K562 (cell line): ENCODE data around the gene CD47.

Experiments
- ATF1 ChIP-seq, 2 experiments: fragments of 450-650 bp in 1 of 2; IDR thresholded peaks; 2 replicates each; pipeline ENCODE4 v1.6.1; 2016; ENCODE audit warnings: missing compliant biosample characterization in 1 of 2, missing genetic modification characterization in 1 of 2
- BDP1 ChIP-seq: IDR thresholded peaks from 3 replicates; pipeline ENCODE4 v1.6.1; 2011; ENCODE audit not compliant: insufficient read length, insufficient read depth
- CHD2 ChIP-seq: IDR thresholded peaks from 2 replicates; pipeline ENCODE4 v1.6.1; 2011; ENCODE audit warnings: low read depth, low read length
- CREB1 ChIP-seq, 2 experiments: sonication (generic) in 1 of 2; formaldehyde crosslinking in 1 of 2; IDR thresholded peaks; 2 replicates each; pipeline versions ENCODE4 v1.6.1 to v1.8.0; 2012 to 2022; ENCODE audit warnings: inconsistent platforms in 1 of 2, mild to moderate bottlenecking in 1 of 2, missing genetic modification reagents in 1 of 2, moderate library complexity in 1 of 2
- JUN ChIP-seq, 2 experiments: sonication (generic) in 1 of 2; formaldehyde crosslinking in 1 of 2; IDR thresholded peaks; 2 replicates each; pipeline versions ENCODE4 v1.6.1 to v1.8.0; 2012 to 2022; ENCODE audit warnings: borderline replicate concordance in 2 of 2, mild to moderate bottlenecking in 2 of 2, improper control_type of control experiment in 1 of 2, low read depth in 1 of 2, low read length in 1 of 2, missing genetic modification reagents in 1 of 2
- PHB2 ChIP-seq: fragments of 450-650 bp; IDR thresholded peaks from 2 replicates; pipeline ENCODE4 v1.6.1; 2017; ENCODE audit warnings: low read depth
- POLR2A ChIP-seq: fragments of 450-650 bp; conservative IDR thresholded peaks from 2 replicates; pipeline ENCODE4 v1.6.1; 2016
- TF ChIP-seq, protein P1 (sequence below), 3 experiments: IDR thresholded peaks in 2 of 3; conservative IDR thresholded peaks in 1 of 3; 2 replicates each; pipeline ENCODE4 v1.5.1; 2011 to 2012; ENCODE audit warnings: low read length in 3 of 3, mild to moderate bottlenecking in 3 of 3, control low read depth in 2 of 3, improper control_type of control experiment in 1 of 3, inconsistent platforms in 1 of 3, low read depth in 1 of 3, mixed read lengths in 1 of 3, moderate library complexity in 1 of 3; ENCODE audit not compliant: insufficient read depth in 2 of 3
- TF ChIP-seq, protein P2 (sequence below): sonication (generic); formaldehyde crosslinking; IDR thresholded peaks from 2 replicates; pipeline ENCODE4 v1.8.1; 2022; ENCODE audit warnings: missing genetic modification reagents
- TF ChIP-seq, protein P3 (sequence below): fragments of 250-450 bp; sonication (Bioruptor Pico); IDR thresholded peaks from 2 replicates; pipeline ENCODE4 v1.8.0; 2022; ENCODE audit warnings: moderate library complexity, mild to moderate bottlenecking, inconsistent platforms
- TF ChIP-seq, protein P4 (sequence below): sonication (generic); formaldehyde crosslinking; IDR thresholded peaks from 2 replicates; pipeline ENCODE4 v1.8.0; 2022; ENCODE audit warnings: mild to moderate bottlenecking, missing genetic modification reagents

DNA sequence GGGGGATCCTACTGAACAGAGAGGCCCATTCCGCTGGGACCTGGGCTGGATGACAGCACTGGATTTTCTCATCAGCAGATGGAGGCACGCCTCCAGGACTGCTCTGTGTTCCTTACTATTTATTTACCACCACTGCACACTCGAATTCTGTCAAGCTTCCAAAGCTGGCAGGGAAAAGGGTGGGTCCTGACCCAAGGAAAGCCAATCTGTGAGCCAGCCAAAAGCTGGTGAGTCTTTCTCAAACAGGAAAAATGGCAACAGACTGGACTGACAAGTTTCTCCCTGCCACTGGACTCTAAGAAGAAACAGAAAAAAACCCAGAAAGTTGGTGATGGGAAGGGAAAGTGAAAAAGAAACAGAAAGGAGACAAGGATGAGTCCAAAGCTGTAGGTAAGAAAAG lies 37.8 kb downstream of the CD47 start:
- TF ChIP-seq BDP1: no peak
- TF ChIP-seq, protein P1, sequence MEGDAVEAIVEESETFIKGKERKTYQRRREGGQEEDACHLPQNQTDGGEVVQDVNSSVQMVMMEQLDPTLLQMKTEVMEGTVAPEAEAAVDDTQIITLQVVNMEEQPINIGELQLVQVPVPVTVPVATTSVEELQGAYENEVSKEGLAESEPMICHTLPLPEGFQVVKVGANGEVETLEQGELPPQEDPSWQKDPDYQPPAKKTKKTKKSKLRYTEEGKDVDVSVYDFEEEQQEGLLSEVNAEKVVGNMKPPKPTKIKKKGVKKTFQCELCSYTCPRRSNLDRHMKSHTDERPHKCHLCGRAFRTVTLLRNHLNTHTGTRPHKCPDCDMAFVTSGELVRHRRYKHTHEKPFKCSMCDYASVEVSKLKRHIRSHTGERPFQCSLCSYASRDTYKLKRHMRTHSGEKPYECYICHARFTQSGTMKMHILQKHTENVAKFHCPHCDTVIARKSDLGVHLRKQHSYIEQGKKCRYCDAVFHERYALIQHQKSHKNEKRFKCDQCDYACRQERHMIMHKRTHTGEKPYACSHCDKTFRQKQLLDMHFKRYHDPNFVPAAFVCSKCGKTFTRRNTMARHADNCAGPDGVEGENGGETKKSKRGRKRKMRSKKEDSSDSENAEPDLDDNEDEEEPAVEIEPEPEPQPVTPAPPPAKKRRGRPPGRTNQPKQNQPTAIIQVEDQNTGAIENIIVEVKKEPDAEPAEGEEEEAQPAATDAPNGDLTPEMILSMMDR (IDR thresholded peaks at IDR 0.05 in 2 of 3, conservative IDR thresholded peaks at IDR 0.05 in 1 of 3; ENCODE audit: insufficient read depth in 2 of 3, low read depth in 1 of 3, low read length in 3 of 3): no peak
- no peak for TF ChIP-seq CREB1 (IDR thresholded peaks at IDR 0.05)
- no peak for TF ChIP-seq CREB1 (CRISPR knock-in tag; IDR thresholded peaks at IDR 0.05)
- TF ChIP-seq, protein P2, sequence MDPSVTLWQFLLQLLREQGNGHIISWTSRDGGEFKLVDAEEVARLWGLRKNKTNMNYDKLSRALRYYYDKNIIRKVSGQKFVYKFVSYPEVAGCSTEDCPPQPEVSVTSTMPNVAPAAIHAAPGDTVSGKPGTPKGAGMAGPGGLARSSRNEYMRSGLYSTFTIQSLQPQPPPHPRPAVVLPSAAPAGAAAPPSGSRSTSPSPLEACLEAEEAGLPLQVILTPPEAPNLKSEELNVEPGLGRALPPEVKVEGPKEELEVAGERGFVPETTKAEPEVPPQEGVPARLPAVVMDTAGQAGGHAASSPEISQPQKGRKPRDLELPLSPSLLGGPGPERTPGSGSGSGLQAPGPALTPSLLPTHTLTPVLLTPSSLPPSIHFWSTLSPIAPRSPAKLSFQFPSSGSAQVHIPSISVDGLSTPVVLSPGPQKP (CRISPR knock-in tag): no peak
- TF ChIP-seq, protein P3, sequence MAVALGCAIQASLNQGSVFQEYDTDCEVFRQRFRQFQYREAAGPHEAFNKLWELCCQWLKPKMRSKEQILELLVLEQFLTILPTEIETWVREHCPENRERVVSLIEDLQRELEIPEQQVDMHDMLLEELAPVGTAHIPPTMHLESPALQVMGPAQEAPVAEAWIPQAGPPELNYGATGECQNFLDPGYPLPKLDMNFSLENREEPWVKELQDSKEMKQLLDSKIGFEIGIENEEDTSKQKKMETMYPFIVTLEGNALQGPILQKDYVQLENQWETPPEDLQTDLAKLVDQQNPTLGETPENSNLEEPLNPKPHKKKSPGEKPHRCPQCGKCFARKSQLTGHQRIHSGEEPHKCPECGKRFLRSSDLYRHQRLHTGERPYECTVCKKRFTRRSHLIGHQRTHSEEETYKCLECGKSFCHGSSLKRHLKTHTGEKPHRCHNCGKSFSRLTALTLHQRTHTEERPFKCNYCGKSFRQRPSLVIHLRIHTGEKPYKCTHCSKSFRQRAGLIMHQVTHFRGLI (CRISPR knock-in tag): no peak
- no peak for TF ChIP-seq PHB2
- TF ChIP-seq JUN (IDR thresholded peaks at IDR 0.05; ENCODE audit: borderline replicate concordance, low read depth, low read length): no peak
- TF ChIP-seq JUN (CRISPR knock-in tag; IDR thresholded peaks at IDR 0.05; ENCODE audit: borderline replicate concordance): no peak
- no peak for TF ChIP-seq CHD2
- TF ChIP-seq POLR2A: no peak
- TF ChIP-seq ATF1 (CRISPR knock-in tag; IDR thresholded peaks at IDR 0.05): no peak
- no peak for TF ChIP-seq ATF1 (tag; IDR thresholded peaks at IDR 0.05)
- TF ChIP-seq, protein P4, sequence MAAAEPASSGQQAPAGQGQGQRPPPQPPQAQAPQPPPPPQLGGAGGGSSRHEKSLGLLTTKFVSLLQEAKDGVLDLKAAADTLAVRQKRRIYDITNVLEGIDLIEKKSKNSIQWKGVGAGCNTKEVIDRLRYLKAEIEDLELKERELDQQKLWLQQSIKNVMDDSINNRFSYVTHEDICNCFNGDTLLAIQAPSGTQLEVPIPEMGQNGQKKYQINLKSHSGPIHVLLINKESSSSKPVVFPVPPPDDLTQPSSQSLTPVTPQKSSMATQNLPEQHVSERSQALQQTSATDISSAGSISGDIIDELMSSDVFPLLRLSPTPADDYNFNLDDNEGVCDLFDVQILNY (CRISPR knock-in tag): no peak
